Measurements from ENCODE around the gene NYNRIN.

NYNRIN gene

DNA sequence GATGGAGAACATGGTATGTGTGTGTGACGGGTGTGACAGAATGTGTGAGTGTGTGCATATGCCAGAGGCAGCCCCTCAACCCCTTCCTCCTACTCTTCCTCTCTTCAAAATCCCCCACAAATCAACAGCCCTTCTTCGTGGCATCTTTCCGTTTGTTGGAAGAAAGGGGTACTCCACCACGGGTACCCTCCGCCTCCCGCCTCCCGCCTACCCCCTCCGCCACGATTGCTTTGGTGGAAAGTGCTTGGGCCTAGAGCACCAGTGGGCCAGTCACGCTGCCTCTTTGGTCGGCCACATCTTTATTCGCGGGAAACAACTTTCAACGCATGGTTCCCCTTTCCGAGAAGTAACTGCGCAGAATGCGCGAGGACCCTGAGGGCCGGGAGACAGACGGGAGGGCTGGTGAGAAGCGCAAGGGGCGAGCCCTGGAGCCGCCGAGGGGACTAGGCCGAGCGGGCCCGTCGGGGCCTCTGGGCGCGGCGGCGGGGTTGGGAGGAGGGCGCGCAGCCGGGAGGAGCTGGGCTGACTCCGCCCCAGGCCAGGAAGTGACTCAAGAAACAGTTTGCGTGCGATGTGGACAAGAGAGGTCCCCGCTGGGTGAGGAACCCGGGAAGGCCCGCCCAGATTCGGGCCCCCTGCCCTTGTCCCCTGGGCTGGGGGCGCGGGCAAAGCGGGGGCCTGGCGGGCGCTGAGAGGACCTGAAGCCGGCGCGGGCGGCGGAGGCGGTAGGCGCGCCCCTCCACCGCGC is 30.8 kb downstream of the NYNRIN start, which contains the start of the genes CBLN3 and KHNYN:
Gene CBLN3 (minus strand): TSS at position 274 of the 748 bp plus-strand sequence. CDS start 614 bp downstream, outside the sequence.
Gene KHNYN (plus strand): TSS at position 560 of the 748 bp plus-strand sequence. CDS start 777 bp downstream, outside the sequence.
- Histone ChIP-seq H3K27ac (peak within 1 kb of the TSS; percentile 98), H4K20me1 (peaks cover 21% of the 10 kb centered on the region), H3K4me3 (peak within 1 kb of the TSS; percentile 87), H3K4me2 (peak within 1 kb of the TSS; percentile 99), H3K9me3 (no peaks in the 10 kb centered on the region), H3K27me3 (no peaks in the 10 kb centered on the region), H3K9ac (peak within 1 kb of the TSS; percentile 97), H3K4me1 (peaks cover 88% of the 10 kb centered on the region), H3K36me3 (peaks cover 24% of the 10 kb centered on the region)
- TF ChIP-seq Cebpa-rat (IDR thresholded peaks at IDR 0.05) = no peak

DNA sequence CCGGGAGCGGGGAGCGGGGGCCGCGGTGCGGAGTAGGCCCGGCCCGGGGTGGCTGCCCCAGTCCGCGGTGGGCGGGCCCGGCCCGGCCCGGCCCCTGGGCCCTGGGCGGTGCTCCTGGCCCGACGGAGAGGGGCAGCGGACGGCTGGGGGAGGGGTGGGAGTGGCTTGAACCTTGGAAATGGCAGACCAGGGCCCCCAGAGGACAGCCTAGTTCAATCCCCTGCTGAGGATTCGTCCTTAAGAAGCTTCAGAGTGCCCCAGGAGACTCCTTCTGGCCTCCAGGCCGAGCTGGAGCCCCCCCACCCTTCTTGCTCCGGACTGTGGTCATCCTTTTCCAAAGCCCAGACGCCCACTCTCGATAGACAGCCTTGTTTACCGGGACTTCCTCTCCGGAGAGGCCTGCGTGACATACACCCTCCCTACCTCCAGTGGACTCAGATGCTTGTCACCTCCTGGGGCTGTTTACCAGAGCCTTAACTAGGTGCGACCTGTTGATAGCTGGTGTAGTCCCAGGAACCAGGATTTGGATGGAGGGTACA is 31.4 kb downstream of the NYNRIN start:
- peak overlapping the region; percentile 97 for H3K9ac ChIP-seq
- H3K27me3 ChIP-seq = no peaks in the 10 kb centered on the region
- TF ChIP-seq Cebpa-rat (IDR thresholded peaks at IDR 0.05) = no peak
- H3K36me3 ChIP-seq = peaks cover 27% of the 10 kb centered on the region
- H4K20me1 ChIP-seq = peaks cover 21% of the 10 kb centered on the region
- no peaks in the 10 kb centered on the region for H3K9me3 ChIP-seq
- peaks cover 88% of the 10 kb centered on the region for H3K4me1 ChIP-seq
- H3K4me2 ChIP-seq = peak overlapping the region; percentile 99
- peak overlapping the region; percentile 87 for H3K4me3 ChIP-seq
- peak overlapping the region; percentile 98 for H3K27ac ChIP-seq

DNA sequence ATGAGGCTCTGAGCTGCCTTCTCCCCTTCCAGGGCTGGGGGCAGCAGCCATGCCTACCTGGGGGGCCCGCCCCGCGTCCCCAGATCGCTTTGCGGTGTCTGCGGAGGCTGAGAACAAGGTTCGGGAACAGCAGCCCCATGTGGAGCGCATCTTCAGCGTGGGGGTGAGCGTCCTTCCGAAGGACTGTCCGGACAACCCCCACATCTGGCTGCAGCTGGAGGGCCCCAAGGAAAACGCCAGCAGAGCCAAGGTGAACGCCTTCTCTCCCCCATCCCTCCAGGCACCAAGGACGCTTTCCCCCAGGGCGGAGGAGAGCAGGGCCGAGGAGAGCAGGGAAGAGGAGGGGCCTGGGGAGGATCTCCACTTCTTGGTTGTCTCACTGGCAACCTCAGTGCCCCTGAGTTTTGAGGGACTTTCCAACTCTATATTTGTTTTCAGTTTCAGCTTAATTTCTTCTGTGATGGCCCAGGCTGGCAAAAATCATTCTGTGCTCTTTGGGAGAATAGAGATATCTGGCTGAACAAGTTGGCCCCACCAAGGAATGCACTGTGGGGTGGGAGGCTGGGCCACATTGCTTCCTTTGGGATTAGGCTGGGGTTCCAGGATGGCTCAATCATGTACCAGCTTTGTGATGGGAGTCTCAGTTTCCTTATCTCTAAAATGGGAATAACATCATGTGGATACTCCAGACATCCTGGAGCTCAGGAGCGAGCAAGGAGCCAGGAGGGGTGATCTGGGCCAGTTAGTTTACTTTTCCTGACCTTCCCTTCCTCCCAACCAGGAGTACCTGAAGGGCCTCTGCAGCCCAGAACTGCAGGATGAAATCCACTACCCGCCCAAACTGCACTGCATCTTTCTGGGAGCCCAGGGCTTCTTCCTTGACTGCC is 32.1 kb downstream of the NYNRIN start:
- peaks cover 88% of the 10 kb centered on the region for H3K4me1 ChIP-seq
- H3K4me2 ChIP-seq = peak overlapping the region; percentile 99
- H3K4me3 ChIP-seq = peak overlapping the region; percentile 87
- peak overlapping the region; percentile 98 for H3K27ac ChIP-seq
- H4K20me1 ChIP-seq = peaks cover 21% of the 10 kb centered on the region
- no peaks in the 10 kb centered on the region for H3K27me3 ChIP-seq
- no peaks in the 10 kb centered on the region for H3K9me3 ChIP-seq
- peak overlapping the region; percentile 97 for H3K9ac ChIP-seq
- H3K36me3 ChIP-seq = peaks cover 27% of the 10 kb centered on the region
- TF ChIP-seq Cebpa-rat (IDR thresholded peaks at IDR 0.05) = no peak

DNA sequence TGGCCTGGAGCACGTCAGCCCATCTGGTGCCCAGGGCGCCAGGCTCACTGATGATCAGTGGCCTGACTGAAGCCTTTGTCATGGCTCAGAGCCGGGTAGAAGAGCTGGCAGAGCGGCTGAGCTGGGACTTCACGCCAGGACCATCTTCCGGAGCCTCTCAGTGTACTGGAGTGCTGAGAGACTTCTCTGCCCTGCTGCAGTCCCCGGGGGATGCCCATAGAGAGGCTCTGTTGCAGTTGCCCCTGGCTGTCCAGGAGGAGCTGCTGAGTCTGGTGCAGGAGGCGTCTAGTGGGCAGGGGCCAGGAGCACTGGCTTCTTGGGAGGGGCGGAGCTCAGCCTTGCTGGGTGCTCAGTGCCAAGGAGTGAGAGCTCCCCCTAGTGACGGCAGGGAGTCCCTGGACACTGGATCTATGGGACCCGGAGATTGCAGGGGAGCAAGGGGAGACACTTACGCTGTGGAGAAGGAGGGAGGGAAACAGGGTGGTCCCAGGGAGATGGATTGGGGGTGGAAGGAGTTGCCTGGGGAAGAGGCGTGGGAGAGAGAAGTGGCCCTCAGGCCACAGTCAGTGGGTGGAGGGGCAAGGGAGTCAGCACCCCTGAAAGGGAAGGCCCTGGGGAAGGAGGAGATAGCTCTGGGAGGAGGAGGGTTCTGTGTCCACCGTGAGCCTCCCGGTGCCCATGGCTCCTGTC is 32.9 kb downstream of the NYNRIN start:
- Histone ChIP-seq H3K36me3 (peaks cover 27% of the 10 kb centered on the region), H3K27me3 (no peaks in the 10 kb centered on the region), H3K4me2 (peak overlapping the region; percentile 99), H3K27ac (peak overlapping the region; percentile 98), H3K9me3 (no peaks in the 10 kb centered on the region), H4K20me1 (peaks cover 21% of the 10 kb centered on the region), H3K4me3 (peak overlapping the region; percentile 87), H3K9ac (peak overlapping the region; percentile 97), H3K4me1 (peaks cover 85% of the 10 kb centered on the region)
- no peak for TF ChIP-seq Cebpa-rat (IDR thresholded peaks at IDR 0.05)

DNA sequence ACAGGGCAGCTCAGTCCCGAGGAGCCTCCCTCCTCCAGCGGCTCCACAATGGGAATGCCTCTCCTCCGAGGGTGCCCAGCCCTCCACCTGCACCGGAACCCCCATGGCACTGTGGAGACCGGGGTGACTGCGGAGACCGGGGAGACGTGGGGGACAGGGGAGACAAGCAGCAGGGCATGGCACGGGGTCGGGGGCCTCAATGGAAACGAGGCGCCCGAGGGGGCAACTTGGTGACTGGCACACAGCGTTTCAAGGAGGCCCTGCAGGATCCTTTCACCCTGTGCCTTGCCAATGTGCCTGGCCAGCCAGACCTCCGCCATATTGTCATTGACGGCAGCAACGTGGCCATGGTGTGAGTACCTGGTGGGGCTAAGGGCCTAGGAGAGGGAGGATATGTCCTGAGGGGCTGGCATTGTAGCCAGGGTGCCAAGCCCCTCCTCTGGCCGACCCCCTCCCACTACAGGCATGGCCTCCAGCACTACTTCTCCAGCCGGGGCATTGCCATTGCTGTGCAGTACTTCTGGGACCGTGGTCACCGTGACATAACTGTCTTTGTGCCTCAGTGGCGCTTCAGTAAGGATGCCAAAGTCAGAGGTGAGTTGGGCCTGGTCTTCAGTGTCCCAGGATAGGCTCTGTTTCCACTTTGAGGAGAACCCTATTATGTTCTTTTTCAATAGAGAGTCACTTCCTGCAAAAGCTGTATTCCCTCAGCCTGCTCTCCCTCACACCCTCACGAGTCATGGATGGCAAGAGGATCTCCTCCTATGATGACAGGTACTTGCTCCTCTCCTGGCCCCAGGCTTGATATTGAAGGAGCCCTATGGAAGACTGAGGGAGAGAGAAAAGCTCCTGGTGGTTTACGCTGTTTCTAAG is 33.7 kb downstream of the NYNRIN start:
- H3K27ac ChIP-seq = peak overlapping the region; percentile 71
- TF ChIP-seq Cebpa-rat (IDR thresholded peaks at IDR 0.05) = no peak
- peaks cover 21% of the 10 kb centered on the region for H4K20me1 ChIP-seq
- peak overlapping the region; percentile 97 for H3K9ac ChIP-seq
- H3K27me3 ChIP-seq = no peaks in the 10 kb centered on the region
- peaks cover 85% of the 10 kb centered on the region for H3K4me1 ChIP-seq
- no peaks in the 10 kb centered on the region for H3K9me3 ChIP-seq
- peaks cover 27% of the 10 kb centered on the region for H3K36me3 ChIP-seq
- peak overlapping the region; percentile 87; the same call in 1 of the 2 replicates for H3K4me3 ChIP-seq
- peak overlapping the region; percentile 99 for H3K4me2 ChIP-seq

DNA sequence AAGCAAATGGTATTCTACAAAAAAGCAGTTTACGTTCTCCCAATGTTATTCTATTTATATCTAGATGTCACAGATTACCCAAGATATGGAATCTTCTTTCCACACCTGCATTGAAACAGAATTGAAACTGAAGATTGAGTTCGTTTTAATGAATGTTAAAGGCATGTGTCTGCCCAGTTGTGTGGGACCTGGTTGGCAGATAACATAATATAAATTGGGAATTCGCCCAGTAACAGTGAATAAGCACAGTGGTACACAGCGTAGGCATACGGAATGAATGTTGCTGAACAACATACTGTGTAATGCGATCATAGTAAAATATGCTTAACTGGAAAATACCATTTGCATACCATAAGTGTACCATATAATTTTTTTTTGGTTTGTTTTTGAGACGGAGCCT is 35.2 kb downstream of the NYNRIN start:
- Histone ChIP-seq H3K4me1 (peaks cover 85% of the 10 kb centered on the region), H3K4me2 (peak overlapping the region; percentile 95; the same call in 1 of the 2 replicates)

DNA sequence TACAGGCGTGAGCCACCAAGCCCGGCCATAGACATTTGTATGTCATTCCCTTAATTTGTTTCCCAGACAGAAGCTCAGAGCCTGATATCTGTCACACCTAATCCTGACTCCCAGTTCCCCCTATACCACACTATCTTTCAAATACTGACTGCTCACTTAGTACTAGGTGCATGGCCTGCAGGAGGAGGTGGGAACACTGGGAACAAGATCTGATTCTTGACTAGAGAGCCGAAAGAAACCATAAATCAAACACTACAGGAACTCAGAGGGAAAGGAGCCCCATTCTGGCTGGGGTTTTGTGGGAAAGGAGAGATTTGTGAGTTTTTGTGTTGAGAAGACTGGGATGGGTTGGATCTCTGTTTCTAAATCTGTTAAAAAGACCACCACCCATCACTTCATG is 35.9 kb downstream of the NYNRIN start:
- peaks cover 21% of the 10 kb centered on the region for H4K20me1 ChIP-seq
- no peak for TF ChIP-seq Cebpa-rat (IDR thresholded peaks at IDR 0.05)
- peak overlapping the region; percentile 95 for H3K4me2 ChIP-seq
- peaks cover 85% of the 10 kb centered on the region for H3K4me1 ChIP-seq
- peak overlapping the region; percentile 96 for H3K27ac ChIP-seq
- H3K9me3 ChIP-seq = no peaks in the 10 kb centered on the region
- H3K36me3 ChIP-seq = peaks cover 47% of the 10 kb centered on the region
- no peak overlapping the region for H3K4me3 ChIP-seq
- peak overlapping the region; percentile 88; the same call in 1 of the 2 replicates for H3K9ac ChIP-seq
- H3K27me3 ChIP-seq = no peaks in the 10 kb centered on the region

More for the DNA sequence above, 35.2 kb downstream of the NYNRIN start:
- H3K9me3 ChIP-seq = no peaks in the 10 kb centered on the region
- no peak overlapping the region for H3K9ac ChIP-seq
- H3K27ac ChIP-seq = peak overlapping the region; percentile 96; the same call in 1 of the 2 replicates
- H3K4me3 ChIP-seq = no peak overlapping the region
- H4K20me1 ChIP-seq = peaks cover 21% of the 10 kb centered on the region
- H3K27me3 ChIP-seq = no peaks in the 10 kb centered on the region
- H3K36me3 ChIP-seq = peaks cover 41% of the 10 kb centered on the region
- no peak for TF ChIP-seq Cebpa-rat (IDR thresholded peaks at IDR 0.05)

DNA sequence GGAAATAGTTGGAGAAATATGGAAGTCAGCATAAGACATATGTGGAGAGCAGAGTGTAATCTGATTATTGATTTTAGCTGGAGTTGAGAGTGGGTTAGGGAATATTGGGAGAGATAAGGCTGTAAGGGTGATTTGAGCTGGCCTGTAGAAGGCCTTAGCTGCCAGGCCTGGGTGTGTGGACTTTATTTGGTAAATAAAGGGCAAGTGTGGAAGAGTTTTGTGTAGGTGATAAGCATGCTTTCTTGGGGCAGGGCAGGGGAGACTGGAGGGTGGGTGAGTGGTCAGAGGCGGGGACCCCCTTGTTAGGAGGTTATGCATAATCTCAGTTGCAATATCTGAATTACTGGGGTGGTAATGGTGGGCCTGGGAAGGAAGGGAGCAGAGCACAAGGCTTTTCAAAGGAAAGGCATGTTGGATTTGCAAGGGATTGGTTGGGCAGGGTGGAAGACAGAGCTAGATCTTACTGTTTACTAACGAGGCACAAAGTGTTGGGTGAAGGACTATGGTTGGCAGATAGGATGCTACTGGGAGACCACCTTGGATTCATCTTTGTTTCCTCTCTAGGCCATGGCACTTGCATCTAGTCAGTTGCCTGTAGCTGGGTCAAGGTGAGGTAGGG is 36.5 kb downstream of the NYNRIN start:
- Histone ChIP-seq H3K9ac (peak overlapping the region; percentile 88; the same call in 1 of the 2 replicates), H3K9me3 (no peaks in the 10 kb centered on the region), H3K36me3 (peaks cover 54% of the 10 kb centered on the region), H3K4me1 (peaks cover 91% of the 10 kb centered on the region), H4K20me1 (peaks cover 21% of the 10 kb centered on the region), H3K4me3 (no peak overlapping the region), H3K27me3 (no peaks in the 10 kb centered on the region), H3K27ac (peak overlapping the region; percentile 96), H3K4me2 (peak overlapping the region; percentile 95)
- no peak for TF ChIP-seq Cebpa-rat (IDR thresholded peaks at IDR 0.05)

All from BLaER1 (cell line).